ENCODE results near the gene CXCL12. TPM values are rescaled to one million over a fixed set of nuclear protein-coding genes. Genes with fewer than 3 reads are reported as not detected.

Gene CXCL12
- polyA plus RNA-seq, 1 of the 3 experiments (the other 2 are of a cell fraction), result 4.7 TPM

GRCh38 chr10:44339218-44339617, 45.7 kb downstream of the CXCL12 start:
- 10% methylated on average over 3 of the region's 3 CpGs for WGBS (ENCODE audit: low lambda C conversion rate)
- Histone ChIP-seq H2AFZ (ENCODE audit: low read depth) (no peak overlapping the region), H3K4me1 (ENCODE audit: control insufficient read depth in 1 of 2, insufficient read depth in 2 of 2, low read depth in 1 of 2, low read length in 1 of 2) (no peaks in the 10 kb centered on the region; a peak in 1 of 4 replicates), H3K9me3 (no peaks in the 10 kb centered on the region), H3K9ac (no peak overlapping the region), H3K9me2 (no peaks in the 10 kb centered on the region), H3K27me3 (ENCODE audit: insufficient read depth) (no peaks in the 10 kb centered on the region), H3K27ac (ENCODE audit: low read depth in 2 of 2, low read length in 1 of 2) (no peak overlapping the region), H3K36me3 (replicated peaks in 1 of 2; ENCODE audit: control insufficient read depth in 1 of 2, insufficient read depth in 2 of 2, low read length in 1 of 2) (no peaks in the 10 kb centered on the region), H3K4me2 (no peak overlapping the region), H3K79me2 (ENCODE audit: insufficient read depth) (no peaks in the 10 kb centered on the region), H4K20me1 (ENCODE audit: insufficient read depth) (no peaks in the 10 kb centered on the region), H3K4me3 (ENCODE audit: low read depth in 2 of 2, low read length in 1 of 2) (no peak overlapping the region), H3F3A (replicated peaks; ENCODE audit: insufficient read depth) (no peaks in the 10 kb centered on the region)
- TF ChIP-seq USF1 (IDR thresholded peaks at IDR 0.05; ENCODE audit: borderline replicate concordance, low read depth), result no peak
- TF ChIP-seq CHD2 (IDR thresholded peaks at IDR 0.05; ENCODE audit: low read length, partially characterized antibody), result no peak
- no peak for TF ChIP-seq RXRA (IDR thresholded peaks at IDR 0.05; ENCODE audit: borderline replicate concordance, low read depth)
- TF ChIP-seq MXI1 (IDR thresholded peaks at IDR 0.05; ENCODE audit: low read depth, low read length), result no peak
- no peak for TF ChIP-seq POLR2AphosphoS5 (IDR thresholded peaks at IDR 0.05; ENCODE audit: low read depth, low read length)
- TF ChIP-seq FOXM1 (IDR thresholded peaks at IDR 0.05; ENCODE audit: low read depth), result no peak
- no peak for TF ChIP-seq IRF3 (IDR thresholded peaks at IDR 0.05; ENCODE audit: low read depth, low read length)
- no peak for TF ChIP-seq ZBTB33 (IDR thresholded peaks at IDR 0.05; ENCODE audit: borderline replicate concordance, low read depth)
- TF ChIP-seq, protein P1, sequence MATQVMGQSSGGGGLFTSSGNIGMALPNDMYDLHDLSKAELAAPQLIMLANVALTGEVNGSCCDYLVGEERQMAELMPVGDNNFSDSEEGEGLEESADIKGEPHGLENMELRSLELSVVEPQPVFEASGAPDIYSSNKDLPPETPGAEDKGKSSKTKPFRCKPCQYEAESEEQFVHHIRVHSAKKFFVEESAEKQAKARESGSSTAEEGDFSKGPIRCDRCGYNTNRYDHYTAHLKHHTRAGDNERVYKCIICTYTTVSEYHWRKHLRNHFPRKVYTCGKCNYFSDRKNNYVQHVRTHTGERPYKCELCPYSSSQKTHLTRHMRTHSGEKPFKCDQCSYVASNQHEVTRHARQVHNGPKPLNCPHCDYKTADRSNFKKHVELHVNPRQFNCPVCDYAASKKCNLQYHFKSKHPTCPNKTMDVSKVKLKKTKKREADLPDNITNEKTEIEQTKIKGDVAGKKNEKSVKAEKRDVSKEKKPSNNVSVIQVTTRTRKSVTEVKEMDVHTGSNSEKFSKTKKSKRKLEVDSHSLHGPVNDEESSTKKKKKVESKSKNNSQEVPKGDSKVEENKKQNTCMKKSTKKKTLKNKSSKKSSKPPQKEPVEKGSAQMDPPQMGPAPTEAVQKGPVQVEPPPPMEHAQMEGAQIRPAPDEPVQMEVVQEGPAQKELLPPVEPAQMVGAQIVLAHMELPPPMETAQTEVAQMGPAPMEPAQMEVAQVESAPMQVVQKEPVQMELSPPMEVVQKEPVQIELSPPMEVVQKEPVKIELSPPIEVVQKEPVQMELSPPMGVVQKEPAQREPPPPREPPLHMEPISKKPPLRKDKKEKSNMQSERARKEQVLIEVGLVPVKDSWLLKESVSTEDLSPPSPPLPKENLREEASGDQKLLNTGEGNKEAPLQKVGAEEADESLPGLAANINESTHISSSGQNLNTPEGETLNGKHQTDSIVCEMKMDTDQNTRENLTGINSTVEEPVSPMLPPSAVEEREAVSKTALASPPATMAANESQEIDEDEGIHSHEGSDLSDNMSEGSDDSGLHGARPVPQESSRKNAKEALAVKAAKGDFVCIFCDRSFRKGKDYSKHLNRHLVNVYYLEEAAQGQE (IDR thresholded peaks at IDR 0.05; ENCODE audit: low read depth, low read length), result no peak
- TF ChIP-seq, protein P2, sequence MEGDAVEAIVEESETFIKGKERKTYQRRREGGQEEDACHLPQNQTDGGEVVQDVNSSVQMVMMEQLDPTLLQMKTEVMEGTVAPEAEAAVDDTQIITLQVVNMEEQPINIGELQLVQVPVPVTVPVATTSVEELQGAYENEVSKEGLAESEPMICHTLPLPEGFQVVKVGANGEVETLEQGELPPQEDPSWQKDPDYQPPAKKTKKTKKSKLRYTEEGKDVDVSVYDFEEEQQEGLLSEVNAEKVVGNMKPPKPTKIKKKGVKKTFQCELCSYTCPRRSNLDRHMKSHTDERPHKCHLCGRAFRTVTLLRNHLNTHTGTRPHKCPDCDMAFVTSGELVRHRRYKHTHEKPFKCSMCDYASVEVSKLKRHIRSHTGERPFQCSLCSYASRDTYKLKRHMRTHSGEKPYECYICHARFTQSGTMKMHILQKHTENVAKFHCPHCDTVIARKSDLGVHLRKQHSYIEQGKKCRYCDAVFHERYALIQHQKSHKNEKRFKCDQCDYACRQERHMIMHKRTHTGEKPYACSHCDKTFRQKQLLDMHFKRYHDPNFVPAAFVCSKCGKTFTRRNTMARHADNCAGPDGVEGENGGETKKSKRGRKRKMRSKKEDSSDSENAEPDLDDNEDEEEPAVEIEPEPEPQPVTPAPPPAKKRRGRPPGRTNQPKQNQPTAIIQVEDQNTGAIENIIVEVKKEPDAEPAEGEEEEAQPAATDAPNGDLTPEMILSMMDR (IDR thresholded peaks at IDR 0.05), result no peak
- POLR2A ChIA-PET, result no interaction called here
- CTCF ChIA-PET, result interaction anchor here (0.6 kb wide), 1 partner anchor 626 kb away, joined by 3 read pairs; no protein-coding TSS in a partner anchor
- DNase-seq, result no peak
